HUES48 (cell line): ENCODE measurements around the gene ABCB7.
"Not testable (repeated sequence)": the region's sequence is repeated elsewhere in the genome, so short reads cannot be mapped to it uniquely, and the experiment has no call there.

Experiments used
- H3K27ac ChIP-seq: one replicate; pipeline ENCODE4 v1.7.0; 2013; ENCODE audit warnings: low read depth, low read length, inconsistent platforms
- H3K27me3 ChIP-seq: 2 replicates; pipeline ENCODE4 v1.6.1; 2013; ENCODE audit warnings: mild to moderate bottlenecking, low read length; ENCODE audit not compliant: control insufficient read depth, insufficient read depth
- H3K36me3 ChIP-seq: 2 replicates; pipeline ENCODE4 v1.6.1; 2013; ENCODE audit warnings: low read length; ENCODE audit not compliant: control insufficient read depth, insufficient read depth
- H3K4me1 ChIP-seq: 2 replicates; pipeline ENCODE4 v1.6.1; 2013; ENCODE audit warnings: mild to moderate bottlenecking, low read length; ENCODE audit not compliant: control insufficient read depth, insufficient read depth
- H3K4me3 ChIP-seq: 2 replicates; pipeline ENCODE4 v1.5.1; 2013; ENCODE audit warnings: mild to moderate bottlenecking, low read depth, low read length
- H3K9ac ChIP-seq: 2 replicates; pipeline ENCODE4 v1.6.1; 2013; ENCODE audit warnings: mild to moderate bottlenecking, low read depth, low read length, moderate library complexity
- H3K9me3 ChIP-seq: 2 replicates; pipeline ENCODE4 v1.6.1; 2013; ENCODE audit warnings: low read length; ENCODE audit not compliant: control insufficient read depth, insufficient read depth

The ABCB7 gene

GRCh38 chrX:75155827-75156525 is at the start of gene ABCB7:
Gene ABCB7, minus strand, starts transcription at chrX:75156283. Its CDS starts 11 bp downstream, at chrX:75156272.
- Histone ChIP-seq H3K36me3 (no peaks in the 10 kb centered on the region), H3K9ac (peak within 1 kb of the TSS; percentile 94), H3K4me1 (peaks cover 8% of the 10 kb centered on the region; the same call in 1 of the 2 replicates), H3K27me3 (no peaks in the 10 kb centered on the region), H3K4me3 (peak within 1 kb of the TSS; percentile 85), H3K9me3 (peaks cover 17% of the 10 kb centered on the region; the same call in 1 of the 2 replicates), H3K27ac (peak within 1 kb of the TSS; percentile 90)

DNA sequence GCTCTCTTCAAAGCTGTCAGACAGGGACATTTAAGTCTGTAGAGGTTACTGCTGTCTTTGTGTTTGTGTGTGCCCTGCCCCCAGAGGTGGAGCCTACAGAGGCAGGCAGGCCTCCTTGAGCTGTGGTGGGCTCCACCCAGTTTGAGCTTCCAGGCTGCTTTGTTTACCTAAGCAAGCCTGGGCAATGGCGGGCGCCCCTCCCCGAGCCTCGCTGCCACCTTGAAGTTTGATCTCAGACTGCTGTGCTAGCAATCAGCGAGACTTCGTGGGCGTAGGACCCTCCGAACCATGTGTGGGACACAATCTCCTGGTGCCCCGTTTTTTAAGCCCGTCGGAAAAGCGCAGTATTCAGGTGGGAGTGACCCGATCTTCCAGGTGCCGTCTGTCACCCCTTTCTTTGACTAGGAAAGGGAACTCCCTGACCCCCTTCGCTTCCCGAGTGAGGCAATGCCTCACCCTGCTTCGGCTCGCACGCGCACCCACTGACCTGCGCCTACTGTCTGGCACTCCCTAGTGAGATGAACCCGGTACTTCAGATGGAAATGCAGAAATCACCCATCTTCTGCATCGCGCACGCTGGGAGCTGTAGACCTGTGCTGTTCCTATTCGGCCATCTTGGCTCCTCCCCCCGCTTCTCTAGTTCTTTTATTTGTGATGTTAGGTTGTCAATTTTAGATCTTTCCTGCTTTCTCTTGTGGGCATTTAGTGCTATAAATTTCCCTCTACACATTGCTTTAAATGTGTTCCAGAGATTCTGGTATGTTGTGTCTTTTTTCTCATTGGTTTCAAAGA is 32.5 kb upstream of the ABCB7 start:
- H3K36me3 ChIP-seq, H3K4me1 ChIP-seq, H3K4me3 ChIP-seq, H3K9ac ChIP-seq, H3K27me3 ChIP-seq, H3K27ac ChIP-seq: not testable (repeated sequence)
- peaks cover 20% of the 10 kb centered on the region for H3K9me3 ChIP-seq

GRCh38 chrX:75181721-75182120 is 25.6 kb upstream of the ABCB7 start:
- Histone ChIP-seq H3K27me3 (no peaks in the 10 kb centered on the region), H3K9ac (no peak overlapping the region), H3K27ac (no peak overlapping the region), H3K4me3 (no peak overlapping the region), H3K4me1 (no peaks in the 10 kb centered on the region), H3K36me3 (no peaks in the 10 kb centered on the region), H3K9me3 (peaks cover 13% of the 10 kb centered on the region; the same call in 1 of the 2 replicates)

DNA sequence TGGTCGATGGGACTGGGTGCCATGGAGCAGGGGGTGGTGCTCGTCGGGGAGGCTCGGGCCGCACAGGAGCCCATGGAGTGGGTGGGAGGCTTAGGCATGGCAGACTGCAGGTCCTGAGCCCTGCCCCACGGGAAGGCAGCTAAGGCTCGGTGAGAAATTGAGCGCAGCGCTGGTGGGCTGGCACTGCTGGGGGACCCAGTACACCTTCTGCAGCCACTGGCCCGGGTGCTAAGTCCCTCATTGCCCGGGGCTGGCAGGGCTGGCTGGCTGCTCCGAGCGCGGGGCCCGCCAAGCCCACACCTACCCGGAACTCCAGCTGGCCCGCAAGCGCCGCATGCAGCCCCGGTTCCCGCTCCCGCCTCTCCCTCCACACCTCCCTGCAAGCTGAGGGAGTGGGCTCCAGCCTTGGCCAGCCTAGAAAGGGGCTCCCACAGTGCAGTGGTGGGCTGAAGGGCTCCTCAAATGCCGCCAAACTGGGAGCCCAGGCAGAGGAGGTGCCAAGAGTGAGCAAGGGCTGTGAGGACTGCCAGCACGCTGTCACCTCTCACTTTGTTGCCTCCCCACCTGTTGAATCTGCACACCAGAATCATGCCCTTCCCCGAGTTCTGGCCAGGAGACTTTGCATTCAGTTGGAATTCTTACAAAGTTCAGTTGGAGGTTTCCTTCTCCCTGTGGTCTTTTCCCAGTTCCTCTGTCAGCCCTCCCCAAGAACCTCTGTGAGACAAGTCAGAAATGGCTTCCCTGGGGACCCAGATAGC is 23.6 kb upstream of the ABCB7 start:
- not testable (repeated sequence) for H3K9ac ChIP-seq, H3K36me3 ChIP-seq, H3K27me3 ChIP-seq, H3K4me3 ChIP-seq, H3K27ac ChIP-seq, H3K4me1 ChIP-seq
- H3K9me3 ChIP-seq = peaks cover 16% of the 10 kb centered on the region

DNA sequence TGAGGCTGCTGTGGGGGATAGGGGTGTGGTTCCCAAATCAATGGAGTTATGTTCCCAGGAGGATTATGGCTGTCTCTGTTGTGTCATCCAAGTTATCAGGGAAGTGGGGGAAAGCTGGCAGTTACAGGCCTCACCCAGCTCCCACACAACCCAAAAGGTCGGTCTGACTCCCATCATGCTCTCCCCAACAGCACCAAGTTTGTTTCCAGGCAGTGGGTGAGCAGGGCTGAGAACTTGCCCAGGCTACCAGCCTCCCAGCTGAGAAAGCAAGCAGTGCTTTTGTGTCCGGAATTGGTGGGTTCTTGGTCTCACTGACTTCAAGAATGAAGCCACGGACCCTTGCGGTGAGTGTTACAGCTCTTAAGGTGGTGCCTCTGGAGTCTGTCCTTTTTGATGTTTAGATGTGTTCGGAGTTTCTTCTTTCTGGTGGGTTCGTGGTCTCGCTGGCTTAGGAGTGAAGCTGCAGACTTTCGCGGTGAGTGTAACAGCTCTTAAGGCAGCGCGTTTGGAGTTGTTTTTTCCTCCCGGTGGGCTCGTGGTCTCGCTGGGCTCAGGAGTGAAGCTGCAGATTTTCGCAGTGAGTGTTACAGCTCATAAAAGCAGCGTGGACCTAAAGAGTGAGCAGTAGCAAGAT is 16.3 kb upstream of the ABCB7 start:
- H3K27ac ChIP-seq, H3K27me3 ChIP-seq, H3K4me1 ChIP-seq, H3K4me3 ChIP-seq, H3K36me3 ChIP-seq, H3K9ac ChIP-seq: not testable (repeated sequence)
- H3K9me3 ChIP-seq = peaks cover 11% of the 10 kb centered on the region

DNA sequence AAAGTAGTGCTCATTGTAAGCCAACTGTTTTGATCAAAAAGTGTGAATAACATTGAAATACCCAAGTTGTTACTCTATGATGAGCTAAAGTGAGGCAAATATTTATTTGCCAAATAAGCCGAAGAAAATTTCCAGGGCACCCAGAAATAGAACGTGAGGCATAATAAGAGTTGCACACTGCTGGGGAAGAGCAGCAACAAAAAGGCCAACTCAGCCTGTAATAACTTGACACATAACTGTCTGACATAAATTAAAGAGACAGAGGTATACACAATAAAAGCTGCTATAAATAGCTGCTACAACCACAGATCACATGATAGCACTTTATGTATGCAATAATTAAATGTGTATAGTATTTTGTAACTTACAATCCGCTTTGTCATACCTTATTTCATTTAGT is 2.0 kb upstream of the ABCB7 start:
- Histone ChIP-seq H3K4me1 (peaks cover 8% of the 10 kb centered on the region; the same call in 1 of the 2 replicates), H3K27me3 (no peaks in the 10 kb centered on the region), H3K9ac (no peak overlapping the region), H3K4me3 (no peak overlapping the region), H3K9me3 (peaks cover 18% of the 10 kb centered on the region; the same call in 1 of the 2 replicates), H3K36me3 (no peaks in the 10 kb centered on the region), H3K27ac (no peak overlapping the region)

DNA sequence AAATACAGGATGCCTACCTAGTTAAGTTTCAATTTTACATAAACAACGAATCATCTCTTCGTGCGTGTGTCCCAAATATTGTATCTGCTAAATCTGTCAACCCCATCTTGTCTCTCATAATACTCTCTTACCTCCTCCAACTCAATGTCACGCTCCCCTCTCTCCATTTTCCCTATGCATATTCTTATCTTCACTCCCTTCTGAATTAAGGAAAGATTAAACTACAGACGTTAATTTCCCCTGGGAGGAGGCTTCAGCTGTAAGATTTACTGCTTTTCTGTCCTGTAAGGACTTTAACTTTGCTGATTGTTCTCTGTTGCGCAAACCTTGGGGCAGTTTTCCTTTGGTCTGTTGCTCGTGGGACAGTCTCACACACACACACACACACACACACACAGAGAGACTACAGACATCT is 455 bp upstream of the ABCB7 start:
- Histone ChIP-seq H3K36me3 (no peaks in the 10 kb centered on the region), H3K9ac (peak overlapping the region; percentile 94), H3K27me3 (no peaks in the 10 kb centered on the region), H3K4me3 (peak overlapping the region; percentile 85), H3K27ac (peak overlapping the region; percentile 90), H3K9me3 (peaks cover 12% of the 10 kb centered on the region; the same call in 1 of the 2 replicates), H3K4me1 (peaks cover 8% of the 10 kb centered on the region; the same call in 1 of the 2 replicates)

GRCh38 chrX:75155447-75155826 is 646 bp downstream of the ABCB7 start:
- peak overlapping the region; percentile 85 for H3K4me3 ChIP-seq
- peak overlapping the region; percentile 90 for H3K27ac ChIP-seq
- peaks cover 8% of the 10 kb centered on the region; the same call in 1 of the 2 replicates for H3K4me1 ChIP-seq
- H3K9ac ChIP-seq = peak overlapping the region; percentile 94
- H3K27me3 ChIP-seq = no peaks in the 10 kb centered on the region
- H3K36me3 ChIP-seq = no peaks in the 10 kb centered on the region
- peaks cover 19% of the 10 kb centered on the region; the same call in 1 of the 2 replicates for H3K9me3 ChIP-seq

GRCh38 chrX:75154871-75155270 is 1.2 kb downstream of the ABCB7 start:
- Histone ChIP-seq H3K36me3 (no peaks in the 10 kb centered on the region), H3K27ac (no peak overlapping the region), H3K4me1 (peaks cover 8% of the 10 kb centered on the region; the same call in 1 of the 2 replicates), H3K9me3 (peaks cover 22% of the 10 kb centered on the region; the same call in 1 of the 2 replicates), H3K9ac (no peak overlapping the region), H3K27me3 (no peaks in the 10 kb centered on the region), H3K4me3 (peak overlapping the region; percentile 85)

GRCh38 chrX:75151827-75152592 is 4.1 kb downstream of the ABCB7 start:
- Histone ChIP-seq H3K27me3 (no peaks in the 10 kb centered on the region), H3K9ac (no peak overlapping the region), H3K27ac (no peak overlapping the region), H3K36me3 (no peaks in the 10 kb centered on the region), H3K4me1 (peaks cover 8% of the 10 kb centered on the region; the same call in 1 of the 2 replicates), H3K4me3 (no peak overlapping the region), H3K9me3 (peaks cover 25% of the 10 kb centered on the region; the same call in 1 of the 2 replicates)
